ENCODE measurements around the gene LEKR1.
"Not testable (repeated sequence)": the region's sequence is repeated elsewhere in the genome, so short reads cannot be mapped to it uniquely, and the experiment has no call there.

LEKR1 gene

DNA sequence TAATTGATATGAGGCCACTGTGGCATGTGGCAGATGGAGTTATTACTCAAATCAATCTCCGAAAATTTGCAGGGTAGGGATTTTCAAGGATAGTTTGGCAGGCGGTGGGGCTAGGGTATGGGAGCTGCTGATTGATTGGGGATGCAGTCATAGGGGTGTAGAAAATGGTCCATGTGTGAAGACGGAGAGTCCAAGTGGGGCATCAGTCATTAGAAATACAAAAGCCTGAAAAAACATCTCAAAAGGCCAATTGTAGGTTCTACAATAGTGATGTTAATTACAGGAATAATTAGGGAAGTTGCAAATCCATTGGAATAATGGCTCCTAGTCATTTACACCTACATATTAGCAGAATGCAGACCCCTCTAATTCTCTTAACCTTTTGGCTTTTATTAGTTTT lies 4.9 kb downstream of the LEKR1 start:
- intact Hi-C loops (cut with DNase I): no loop called here
- no peak for DNase-seq

DNA sequence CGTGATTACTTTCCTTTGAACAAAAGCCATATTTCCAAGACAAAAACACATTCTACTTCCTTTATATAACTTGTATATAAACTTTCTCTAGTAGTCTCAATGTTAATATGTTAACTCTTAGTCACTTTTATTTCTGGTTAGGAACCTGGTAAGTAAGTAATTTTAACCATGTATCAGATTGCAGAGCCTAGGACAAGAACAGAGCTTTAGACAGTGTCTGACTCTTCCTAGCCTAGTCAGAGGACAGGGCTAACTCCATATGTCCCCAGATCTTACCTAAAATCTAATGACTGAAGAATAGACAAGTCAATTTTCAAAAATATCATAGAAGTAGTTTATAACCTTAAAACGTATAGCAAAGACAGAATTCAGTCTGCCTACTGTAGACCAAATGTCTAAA lies 8.3 kb downstream of the LEKR1 start:
- no peak for DNase-seq
- intact Hi-C loops (cut with DNase I): no loop called here

DNA sequence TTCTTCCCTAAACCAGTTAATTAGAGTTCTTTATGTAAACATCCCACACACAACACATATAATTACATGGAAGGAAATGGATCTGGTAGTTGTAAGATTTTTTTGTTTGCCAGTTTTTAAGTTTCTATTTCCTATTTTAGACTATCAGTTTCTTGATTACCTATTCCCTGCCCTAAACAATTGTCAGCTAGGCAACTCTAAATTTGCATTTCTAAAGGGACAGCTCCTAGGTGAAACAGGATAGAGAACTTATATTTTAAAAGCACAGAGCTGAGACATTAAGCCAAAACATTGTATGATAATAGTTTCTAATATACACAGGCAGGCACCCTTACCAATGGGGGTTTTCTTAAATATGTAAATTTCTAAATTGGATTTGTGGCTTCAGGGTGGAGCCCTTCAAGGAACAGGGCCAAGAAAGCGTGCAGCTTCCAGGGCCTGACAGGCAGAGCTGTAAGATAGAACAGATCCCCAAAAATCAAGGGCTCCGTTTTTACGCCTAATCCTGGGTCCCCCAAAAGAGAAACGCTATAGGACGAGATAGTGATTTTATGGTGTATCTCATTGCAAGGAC lies 8.9 kb downstream of the LEKR1 start:
- intact Hi-C loops (cut with DNase I): no loop called here
- no peak for DNase-seq

DNA sequence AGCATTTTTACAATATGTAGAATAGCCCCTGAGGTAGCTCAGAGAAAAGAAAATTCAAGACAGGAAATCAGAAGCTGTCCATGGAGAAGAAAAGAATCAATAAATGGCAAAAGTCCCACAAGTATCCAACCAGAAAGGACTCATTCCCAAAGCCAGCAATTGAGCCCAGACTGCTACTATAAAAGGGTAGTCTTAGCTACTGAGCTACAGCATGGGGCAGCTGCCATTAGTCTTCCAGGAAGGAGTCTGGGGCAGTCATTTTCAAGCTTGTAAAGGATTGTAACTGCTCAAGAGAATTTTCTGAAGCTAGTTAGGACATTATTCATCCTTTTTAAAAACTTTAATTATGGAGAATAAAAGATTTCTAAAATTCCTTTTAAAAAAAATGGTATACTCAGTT lies 10.5 kb downstream of the LEKR1 start:
- DNase-seq: no peak
- intact Hi-C loops (cut with DNase I): no loop called here

DNA sequence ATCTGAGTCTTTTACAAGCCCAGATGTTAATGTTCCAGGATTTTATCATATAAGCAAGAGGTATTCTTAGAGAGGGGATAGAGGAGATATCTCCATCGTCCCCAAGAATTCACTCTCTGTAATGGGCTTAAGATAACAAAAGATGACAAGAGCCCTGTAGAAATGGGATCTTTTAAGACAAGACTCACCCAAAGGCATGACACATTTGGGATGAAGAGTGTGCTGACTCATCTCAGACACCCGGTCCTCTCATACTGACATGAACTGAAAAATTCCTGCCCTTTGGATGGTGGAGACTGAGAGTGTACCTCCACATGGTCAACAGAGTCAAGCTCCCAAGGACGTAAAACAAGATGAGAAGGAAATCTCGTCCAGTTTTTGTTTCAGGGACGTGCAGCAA lies 11.0 kb downstream of the LEKR1 start:
- intact Hi-C loops (cut with DNase I): no loop called here
- no peak for DNase-seq

DNA sequence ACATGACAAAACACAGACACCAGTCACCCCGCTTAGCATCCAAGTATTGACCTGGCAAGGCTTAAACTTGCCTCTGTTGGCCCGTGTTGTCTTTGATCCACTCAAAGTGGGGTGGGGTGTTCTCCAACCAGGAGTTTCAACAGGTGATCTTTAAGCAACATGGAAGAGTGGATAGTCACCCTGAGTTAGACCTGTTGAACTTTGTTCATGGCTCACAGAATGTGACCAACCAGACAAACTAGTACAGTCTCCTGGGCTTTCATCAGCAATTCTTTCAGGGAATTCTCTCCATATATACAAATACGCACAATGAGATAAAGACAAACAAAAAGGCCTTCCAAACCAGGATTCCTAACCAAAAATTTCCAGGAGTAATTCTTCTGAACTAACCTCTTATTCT lies 11.9 kb downstream of the LEKR1 start:
- DNase-seq: no peak
- intact Hi-C loops (cut with DNase I): no loop called here

DNA sequence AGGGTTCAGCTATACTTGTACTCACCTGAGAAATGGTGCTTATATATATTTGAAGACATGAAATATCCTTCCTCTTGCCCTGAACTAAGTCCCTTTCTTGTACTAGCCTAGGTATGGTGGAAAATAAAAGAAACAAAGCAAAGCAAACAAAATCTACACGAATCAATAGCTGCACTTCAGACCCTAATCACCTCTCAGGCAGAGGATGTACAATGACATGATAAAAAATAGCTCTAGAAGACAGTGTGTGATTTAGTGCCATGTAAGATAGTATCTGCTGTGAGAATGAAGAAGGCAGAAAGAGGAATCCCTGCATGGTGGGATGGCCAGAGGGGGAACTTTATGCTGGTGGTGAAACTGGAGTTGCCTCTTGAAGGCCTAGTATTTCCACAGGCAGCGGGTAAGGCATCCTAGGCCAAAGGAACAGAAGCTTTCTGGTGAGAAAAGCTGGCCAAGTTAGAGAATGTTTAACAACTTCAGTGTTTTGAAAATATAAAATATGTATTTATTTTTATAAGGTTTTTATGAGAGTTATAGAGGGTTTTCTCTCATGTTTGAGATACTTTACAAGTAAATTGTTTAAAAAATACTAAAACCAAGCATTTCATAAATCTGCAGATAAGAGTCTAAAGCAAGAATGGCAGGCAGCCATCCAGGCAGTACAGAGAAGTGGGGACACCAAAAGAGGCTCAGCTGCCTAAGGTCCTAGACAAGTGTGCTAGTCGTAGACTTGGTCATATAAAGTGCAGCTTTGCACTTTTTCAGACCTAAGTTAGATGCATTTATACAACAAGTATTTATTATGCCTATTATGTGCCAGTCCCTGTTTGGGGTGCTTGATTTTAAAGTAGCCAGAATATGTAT lies 14.9 kb downstream of the LEKR1 start:
- intact Hi-C loops (cut with DNase I): no loop called here
- no peak for DNase-seq

DNA sequence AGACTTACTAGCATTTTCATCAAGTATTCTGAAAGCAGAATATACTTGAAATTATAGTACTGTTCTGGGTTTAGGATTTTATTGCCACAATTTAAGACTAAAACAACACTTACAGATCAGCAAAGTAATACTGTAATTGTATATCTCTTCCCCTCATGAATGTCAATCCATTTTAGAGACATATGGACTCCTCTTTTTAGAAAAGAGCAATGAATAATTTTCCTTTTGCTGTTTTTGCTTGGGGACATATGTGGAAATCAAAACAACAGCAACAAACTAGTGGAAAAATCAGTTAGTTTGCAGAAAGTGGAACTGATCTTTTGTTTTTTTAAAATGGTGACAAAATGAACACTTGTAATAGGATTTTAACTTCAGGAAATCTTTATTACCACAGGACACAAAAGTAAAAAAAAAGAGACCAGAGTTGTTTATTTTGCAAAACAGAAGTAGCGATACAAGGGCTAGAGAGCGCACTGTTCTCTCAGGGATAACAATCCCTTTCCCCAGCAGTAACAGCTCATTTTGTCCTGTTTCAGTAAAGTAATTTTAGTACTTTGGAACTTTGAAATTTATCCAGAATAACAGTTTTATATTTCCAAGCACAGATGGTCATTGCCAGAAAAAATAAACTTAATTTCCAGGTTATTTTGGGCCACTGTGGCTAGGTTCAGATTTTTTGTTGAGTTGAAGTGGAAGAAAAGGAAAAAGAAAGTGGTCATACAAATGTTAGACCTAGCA lies 17.1 kb downstream of the LEKR1 start:
- no peak for DNase-seq
- intact Hi-C loops (cut with DNase I): no loop called here

DNA sequence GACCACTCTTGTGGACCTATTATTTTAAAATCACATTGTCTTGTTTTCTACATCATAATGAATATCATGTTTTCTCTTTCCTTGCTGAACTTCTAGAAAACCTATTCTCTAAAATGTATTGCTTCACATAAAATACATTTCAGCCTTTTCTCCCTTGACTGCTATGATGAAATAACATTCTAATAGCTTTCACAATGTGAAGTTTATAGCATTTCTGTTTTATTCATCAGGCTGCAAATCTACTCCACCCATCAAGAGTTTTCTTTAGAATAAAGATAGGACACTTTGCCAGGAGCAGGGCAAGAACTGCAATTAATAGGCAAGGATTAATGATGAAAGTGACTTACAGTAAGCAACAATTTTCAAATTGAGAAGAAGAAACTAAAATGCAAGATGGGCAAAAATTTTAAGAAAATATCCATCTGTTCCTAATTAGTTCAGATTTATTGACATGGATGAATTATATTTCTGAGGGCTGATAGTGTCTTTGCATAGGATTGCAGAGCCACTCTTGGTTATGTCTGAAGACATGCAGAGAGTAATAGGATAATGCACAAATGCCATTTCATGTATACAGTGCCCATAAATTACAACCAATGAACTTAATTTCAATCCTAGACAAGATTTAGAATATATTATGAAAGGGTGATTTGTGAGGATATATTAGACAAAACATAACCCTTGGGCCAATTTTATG lies 21.7 kb downstream of the LEKR1 start:
- intact Hi-C loops (cut with DNase I): no loop called here
- no peak for DNase-seq

DNA sequence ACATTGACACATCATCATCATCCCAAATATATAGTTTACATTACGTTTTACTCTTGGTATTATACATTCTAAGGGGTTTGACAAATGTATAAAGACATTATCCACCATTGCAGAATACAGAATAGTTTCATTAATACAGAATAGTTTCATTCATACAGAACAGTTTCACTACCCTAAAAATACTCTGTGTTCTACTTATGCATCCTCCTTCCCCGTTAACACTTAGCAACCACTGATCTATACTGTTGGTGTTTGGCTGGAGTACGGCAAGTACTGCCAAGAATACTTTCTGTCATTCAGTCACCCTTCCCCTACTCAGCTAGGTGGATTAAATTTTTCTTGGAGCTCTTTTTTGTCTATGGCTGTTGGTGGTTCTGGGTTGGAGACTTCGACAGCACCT lies 33.4 kb downstream of the LEKR1 start:
- DNase-seq: no peak
- intact Hi-C loops (cut with DNase I): no loop called here

DNA sequence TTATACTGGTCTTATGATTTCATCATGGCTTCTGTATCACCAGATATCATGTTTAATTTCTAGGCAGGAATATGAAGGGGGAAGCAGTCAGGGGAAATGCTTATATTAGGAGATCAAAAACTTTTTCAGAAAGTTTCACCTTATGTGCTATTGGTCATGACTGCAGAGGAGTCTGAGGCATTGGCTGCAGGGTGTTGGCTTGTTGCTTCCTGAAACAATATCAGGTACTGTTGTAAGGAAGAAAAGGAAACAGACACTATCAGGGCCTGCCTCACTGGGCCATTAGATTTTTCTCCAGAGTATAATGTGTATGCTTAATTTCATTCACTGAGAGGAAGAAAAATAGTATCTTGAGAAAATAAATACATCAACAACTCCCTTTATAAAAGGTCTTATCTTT lies 34.7 kb downstream of the LEKR1 start:
- intact Hi-C loops (cut with DNase I): no loop called here
- DNase-seq: no peak

DNA sequence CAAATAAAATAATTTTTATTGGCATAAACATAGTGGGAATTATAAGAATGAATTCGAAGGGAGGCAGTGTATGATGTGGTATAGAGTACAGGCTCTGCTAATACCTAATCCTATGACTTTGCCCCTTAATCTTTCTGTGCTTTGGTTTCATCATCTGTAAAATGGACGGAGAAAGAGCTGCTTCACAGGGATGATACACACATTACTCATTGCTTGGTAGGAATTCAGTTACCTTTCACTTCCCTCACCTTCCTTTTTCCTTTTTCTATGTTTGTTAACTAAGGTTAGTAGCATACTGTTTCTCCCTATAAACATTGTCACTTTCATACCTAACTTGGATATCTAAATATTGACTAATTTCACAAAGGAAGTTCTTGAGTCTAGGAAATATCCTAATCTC lies 36.2 kb downstream of the LEKR1 start:
- DNase-seq: no peak
- intact Hi-C loops (cut with DNase I): no loop called here

DNA sequence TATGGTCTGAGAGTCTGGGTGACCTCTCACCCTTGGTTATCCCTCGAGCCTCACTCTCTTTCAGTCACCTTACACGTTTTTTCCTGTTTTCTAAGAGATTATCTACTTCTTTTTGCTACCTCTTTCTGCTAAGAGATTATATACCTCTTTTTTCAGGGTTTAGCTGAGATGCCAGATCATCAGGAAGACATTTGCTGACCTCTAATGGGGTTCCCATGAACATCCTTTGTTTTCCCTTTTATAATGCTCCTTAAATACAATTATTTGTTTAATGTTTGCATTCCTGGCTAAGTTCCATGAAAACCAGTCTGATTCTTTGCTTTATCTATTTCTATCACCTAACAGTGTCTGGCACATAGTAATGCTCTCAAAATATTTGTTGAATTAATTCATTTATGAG lies 39.6 kb downstream of the LEKR1 start:
- DNase-seq: no peak
- intact Hi-C loops (cut with DNase I): no loop called here

DNA sequence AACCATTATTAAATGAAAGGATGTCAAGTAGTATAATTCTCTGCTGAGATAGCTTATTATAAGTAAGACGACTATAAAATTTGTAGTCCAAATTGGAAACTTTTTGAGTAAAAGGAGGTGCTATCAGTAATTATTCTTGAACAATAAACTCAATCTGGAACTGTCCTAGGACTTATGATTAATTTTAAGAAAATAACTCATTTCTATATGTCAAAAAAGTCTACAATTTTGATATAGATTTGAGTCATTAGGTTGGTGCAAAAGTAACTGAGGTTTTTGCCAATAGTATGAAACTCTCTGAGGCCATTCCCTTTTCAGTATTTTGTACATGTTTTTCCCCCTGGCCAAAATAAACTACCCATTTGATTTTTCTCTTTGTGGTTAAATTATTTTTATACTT lies 41.0 kb downstream of the LEKR1 start:
- no peak for DNase-seq

DNA sequence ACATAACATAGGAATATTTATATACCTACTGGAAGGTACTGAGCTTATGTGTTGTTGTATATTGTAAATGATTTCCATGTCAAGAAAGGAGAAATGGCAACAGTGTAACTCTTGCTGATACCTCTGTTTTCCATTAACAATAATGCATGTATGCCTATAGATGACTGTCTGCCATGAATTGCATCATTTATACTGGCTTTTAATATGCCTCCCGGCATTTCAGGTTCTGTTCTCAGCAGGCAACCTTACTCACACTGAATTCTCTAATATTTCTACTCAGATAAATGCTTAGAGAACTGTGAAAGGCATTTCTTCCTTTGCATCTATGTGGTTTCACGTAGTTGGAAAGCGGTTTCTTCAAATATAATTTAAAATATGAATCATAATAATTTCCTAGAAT lies 41.8 kb downstream of the LEKR1 start:
- DNase-seq: no peak
- intact Hi-C loops (cut with DNase I): no loop called here

More for the DNA sequence above, 41.0 kb downstream of the LEKR1 start:
- intact Hi-C loops (cut with DNase I): no loop called here

DNA sequence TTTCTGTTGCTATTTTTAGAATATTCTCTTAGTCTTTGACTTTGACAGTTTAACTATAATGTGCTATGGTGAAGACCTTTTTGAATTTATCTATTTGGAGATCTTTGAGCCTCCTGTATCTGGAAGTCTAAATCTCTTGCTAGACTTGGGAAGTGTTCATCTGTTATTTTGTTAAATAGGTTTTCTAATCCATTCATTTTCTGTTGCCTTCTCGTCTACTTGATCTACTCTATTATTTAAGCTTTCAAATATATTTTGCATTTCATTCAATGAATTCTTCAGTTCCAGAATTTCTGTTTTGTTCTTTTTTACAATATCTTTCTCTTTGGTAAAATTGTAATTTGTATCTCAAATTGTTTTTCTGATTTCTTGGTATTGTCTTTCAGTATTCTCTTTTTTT lies 47.8 kb downstream of the LEKR1 start:
- intact Hi-C loops (cut with DNase I): no loop called here
- no peak for DNase-seq

DNA sequence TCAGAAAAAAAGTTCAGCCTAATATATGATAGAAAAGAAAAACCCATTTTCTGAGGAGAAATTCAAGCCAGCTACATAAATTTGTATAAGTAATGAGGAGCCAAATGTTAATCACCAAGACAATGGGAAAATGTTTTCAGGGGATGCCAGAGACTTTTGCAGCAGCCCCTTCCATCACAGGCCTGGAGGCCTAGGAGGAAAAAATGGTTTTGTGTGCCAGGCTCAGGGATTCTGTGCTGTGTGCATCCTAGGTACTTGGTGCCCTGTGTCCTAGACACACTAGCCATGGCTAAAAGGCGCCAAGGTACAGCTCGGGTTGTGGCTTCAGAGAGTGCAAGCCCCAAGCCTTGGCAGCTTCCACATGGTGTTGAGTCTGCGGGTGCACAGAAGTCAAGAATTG lies 53.3 kb downstream of the LEKR1 start:
- DNase-seq; intact Hi-C loops (cut with DNase I): not testable (repeated sequence)

DNA sequence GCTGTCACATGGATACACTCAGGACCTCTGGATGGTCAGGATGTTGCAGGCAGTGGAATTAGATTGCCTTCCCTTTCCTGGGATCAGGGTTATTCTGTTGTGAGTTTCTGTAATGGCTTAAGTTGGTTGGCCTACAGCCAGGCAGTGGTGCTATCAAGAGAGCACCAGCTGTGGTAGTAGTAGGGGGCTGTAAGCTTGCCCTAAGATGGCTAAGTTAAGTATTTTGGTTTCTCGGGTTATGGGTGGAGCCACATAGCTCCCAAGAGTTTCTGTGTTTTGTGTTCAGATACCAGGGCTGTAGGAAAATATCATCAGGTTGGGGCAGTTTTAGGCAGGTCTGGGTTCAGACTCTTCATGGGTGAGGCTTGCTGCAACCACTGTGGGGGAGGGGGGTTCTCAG lies 59.6 kb downstream of the LEKR1 start:
- no peak for DNase-seq
- intact Hi-C loops (cut with DNase I): no loop called here

DNA sequence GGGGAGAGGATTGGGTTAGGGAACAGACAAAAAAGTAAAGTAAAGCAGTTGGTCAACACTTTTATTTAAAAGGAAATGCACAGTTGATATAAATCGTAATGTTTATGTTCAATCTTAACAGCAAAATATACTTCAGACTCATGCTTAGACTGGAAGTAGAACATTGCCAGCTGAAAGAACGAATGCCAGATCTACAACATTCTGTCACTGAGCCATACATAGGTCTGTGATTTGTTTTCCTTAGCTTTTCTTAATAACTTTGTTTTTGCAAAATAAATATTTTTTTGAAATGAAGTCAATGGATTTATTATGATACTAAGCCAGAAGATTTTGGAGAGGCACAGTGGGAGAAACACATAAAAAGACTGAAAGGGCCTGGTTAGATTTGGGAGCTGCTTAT lies 62.0 kb downstream of the LEKR1 start:
- no peak for DNase-seq
- intact Hi-C loops (cut with DNase I): no loop called here

DNA sequence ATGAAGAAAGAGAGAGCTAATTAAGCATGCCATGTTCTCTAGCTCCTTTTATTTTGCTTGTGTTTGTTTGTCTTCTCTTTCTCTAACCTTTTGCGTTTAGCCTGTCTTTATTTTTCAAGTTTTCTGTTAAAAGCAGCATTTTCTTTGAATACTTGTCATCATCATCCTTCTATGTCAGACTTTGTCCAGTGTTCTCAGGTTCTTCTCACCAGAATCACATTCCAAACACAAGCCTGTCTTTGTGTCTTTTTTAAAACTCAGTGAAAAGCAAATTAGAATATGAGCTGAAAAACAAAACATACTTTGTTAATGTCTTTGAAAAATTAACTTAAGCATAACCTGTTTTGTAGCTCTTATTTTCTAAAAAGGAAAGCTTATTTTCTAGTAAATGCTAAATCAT lies 62.4 kb downstream of the LEKR1 start:
- intact Hi-C loops (cut with DNase I): no loop called here
- no peak for DNase-seq

DNA sequence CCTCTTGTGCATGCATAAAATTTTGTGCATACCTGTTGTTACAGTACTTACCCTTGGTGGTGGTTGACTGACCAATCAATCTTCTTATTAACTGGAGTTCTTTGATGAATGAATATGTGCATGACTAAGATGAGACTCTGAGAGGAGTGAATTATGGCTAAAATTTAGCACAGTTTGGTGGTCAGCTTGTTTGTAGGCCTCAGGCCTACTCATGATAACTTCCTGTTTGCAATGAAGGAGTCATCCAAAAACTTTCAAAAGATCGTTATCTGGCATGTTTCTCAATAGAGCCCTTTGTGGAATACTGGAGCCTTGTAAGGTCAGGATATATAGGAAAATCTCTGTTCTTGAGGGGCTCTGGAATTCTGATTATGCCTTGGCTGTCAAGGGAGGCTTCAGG lies 66.5 kb downstream of the LEKR1 start:
- no peak for DNase-seq
- intact Hi-C loops (cut with DNase I): no loop called here

Data from posterior cingulate gyrus (tissue), 11 donors.